ENCODE results near the gene CDH13.

GRCh38 chr16:83803811-83804210, 1177.0 kb downstream of the CDH13 start:
- TF ChIP-seq CTCF (IDR thresholded peaks at IDR 0.05; ENCODE audit: control extremely low read depth in 1 of 3, insufficient read depth in 1 of 3, low read depth in 1 of 3, low read length in 3 of 3) (no peak), EZH2 (IDR thresholded peaks at IDR 0.05; ENCODE audit: low read depth, low read length, severe bottlenecking) (no peak), ATF2 (IDR thresholded peaks at IDR 0.05; ENCODE audit: low read length) (no peak), RAD21 (IDR thresholded peaks at IDR 0.05 in 1 of 2, conservative IDR thresholded peaks at IDR 0.05 in 1 of 2; ENCODE audit: low read depth in 2 of 2, low read length in 2 of 2) (no peak), POLR2A (IDR thresholded peaks at IDR 0.05; ENCODE audit: control extremely low read depth in 1 of 2, low read depth in 2 of 2, low read length in 2 of 2) (no peak), MAFK (IDR thresholded peaks at IDR 0.05; ENCODE audit: low read depth, low read length) (no peak), TAF1 (IDR thresholded peaks at IDR 0.05; ENCODE audit: low read depth, low read length) (no peak), JUN (IDR thresholded peaks at IDR 0.05; ENCODE audit: low read depth, low read length) (no peak), SIN3A (conservative IDR thresholded peaks at IDR 0.05 in 1 of 2, IDR thresholded peaks at IDR 0.05 in 1 of 2; ENCODE audit: low read depth in 1 of 2, low read length in 2 of 2) (no peak), TBP (IDR thresholded peaks at IDR 0.05; ENCODE audit: low read depth, low read length) (no peak), CEBPB (IDR thresholded peaks at IDR 0.05; ENCODE audit: low read depth, low read length) (no peak), GTF2F1 (IDR thresholded peaks at IDR 0.05; ENCODE audit: borderline replicate concordance, low read depth, low read length) (no peak), CREB1 (IDR thresholded peaks at IDR 0.05) (no peak), CHD2 (IDR thresholded peaks at IDR 0.05; ENCODE audit: low read length) (no peak)
